GM12891 (cell line): Measurements from ENCODE around the gene MYO1D.
A peak's percentile ranks its signal among the peaks of the same experiment; 100 is the strongest.

Experiments
- DNase-seq: peaks from one replicate; pipeline ENCODE4 v3.0.0; 2011; ENCODE audit warnings: low spot score; ENCODE audit not compliant: insufficient read length
- FAIRE-seq: peaks from 2 replicates; lab custom pipeline; 2011; peaks lifted over from hg19 to GRCh38; lab: Jason Lieb, UNC
- PAX5 ChIP-seq: IDR thresholded peaks from 2 replicates; pipeline ENCODE4 v1.6.1; 2011; ENCODE audit warnings: low read length, moderate library complexity, mild to moderate bottlenecking; ENCODE audit not compliant: insufficient read depth, severe bottlenecking
- POLR2A ChIP-seq: IDR thresholded peaks from 2 replicates; pipeline ENCODE4 v1.6.1; 2011; ENCODE audit warnings: low read depth, low read length, control low read depth
- POLR2AphosphoS5 ChIP-seq: IDR thresholded peaks from 2 replicates; pipeline ENCODE4 v1.6.1; 2011; ENCODE audit warnings: low read depth, low read length, control low read depth
- POU2F2 ChIP-seq: IDR thresholded peaks from 2 replicates; pipeline ENCODE4 v1.6.1; 2011; ENCODE audit warnings: low read depth, mild to moderate bottlenecking, control low read depth, low read length, moderate library complexity
- SPI1 ChIP-seq: IDR thresholded peaks from 2 replicates; pipeline ENCODE4 v1.6.1; 2011; ENCODE audit warnings: low read depth, low read length, control low read depth
- TAF1 ChIP-seq: IDR thresholded peaks from 2 replicates; pipeline ENCODE4 v1.6.1; 2011; ENCODE audit warnings: low read depth, low read length, control low read depth

MYO1D gene

DNA sequence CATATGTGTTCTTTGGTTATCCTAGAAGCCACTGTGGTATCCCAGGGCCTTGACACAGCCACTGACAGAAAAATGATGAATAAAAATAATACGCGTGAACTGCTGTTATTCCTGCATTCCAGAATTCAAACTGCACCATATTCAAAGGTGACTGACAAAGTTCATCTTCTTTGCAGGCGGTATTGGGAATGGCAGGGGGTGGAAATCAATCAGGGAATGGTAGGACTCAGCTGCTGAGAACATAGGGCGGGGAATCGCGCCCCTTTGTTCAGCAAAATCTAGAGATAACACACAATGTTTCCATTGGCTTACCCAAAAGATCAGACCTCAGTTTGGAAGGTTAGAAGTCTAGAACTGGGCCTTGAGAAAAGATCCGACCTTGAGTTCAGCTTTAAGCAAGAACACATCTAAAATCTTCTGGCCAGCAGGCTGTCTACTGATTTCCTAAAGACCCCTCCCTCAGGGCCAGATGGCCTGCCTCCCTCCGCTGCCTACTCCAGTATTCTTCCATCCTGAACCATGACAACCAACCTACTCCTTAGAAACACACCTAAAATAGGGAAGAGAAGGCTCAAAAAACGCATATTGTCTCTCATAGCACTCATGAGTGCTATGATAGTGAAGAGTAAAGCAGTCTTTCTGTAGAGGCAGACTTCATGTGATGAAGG is 356.1 kb downstream of the MYO1D start:
- no peak for FAIRE-seq
- TF ChIP-seq PAX5, result no peak
- no peak for TF ChIP-seq TAF1
- no peak for TF ChIP-seq POLR2A
- TF ChIP-seq POLR2AphosphoS5, result no peak
- TF ChIP-seq POU2F2, result no peak
- TF ChIP-seq SPI1, result no peak
- no peak for DNase-seq

DNA sequence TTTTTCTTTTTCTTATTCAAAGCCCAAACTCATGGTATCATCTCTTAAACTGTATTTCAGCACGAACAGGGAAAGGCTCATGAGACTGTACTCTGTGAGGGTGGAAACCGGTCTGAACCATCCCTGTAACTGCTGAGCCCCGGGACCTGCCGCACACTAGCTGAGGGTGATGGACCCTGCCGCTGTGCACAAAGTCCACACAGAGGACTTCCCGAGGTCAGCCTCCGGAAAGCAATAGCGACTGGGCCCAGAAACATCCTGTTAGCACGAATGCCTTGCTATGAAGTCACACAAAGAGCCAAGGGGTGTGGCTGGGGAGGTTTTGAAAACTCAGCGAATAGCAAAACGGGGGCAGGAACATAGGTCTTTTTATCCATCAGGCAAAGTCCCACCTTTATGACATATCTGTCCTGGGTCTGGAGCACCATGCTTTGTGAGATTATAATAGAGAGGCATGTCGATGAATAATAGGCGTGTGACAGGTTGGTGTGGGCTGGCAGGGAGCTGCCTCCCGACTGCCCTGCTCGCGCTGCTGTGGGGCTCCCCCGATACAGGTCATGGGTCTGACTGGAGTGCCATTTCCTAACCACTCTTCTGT is 356.7 kb downstream of the MYO1D start:
- FAIRE-seq, result peak; percentile 95
- peak; percentile 91 for TF ChIP-seq POLR2A
- no peak for TF ChIP-seq SPI1
- TF ChIP-seq TAF1, result peak; percentile 85
- peak; percentile 59 for TF ChIP-seq POU2F2
- TF ChIP-seq PAX5, result peak; percentile 54
- TF ChIP-seq POLR2AphosphoS5, result peak; percentile 92
- no peak for DNase-seq

DNA sequence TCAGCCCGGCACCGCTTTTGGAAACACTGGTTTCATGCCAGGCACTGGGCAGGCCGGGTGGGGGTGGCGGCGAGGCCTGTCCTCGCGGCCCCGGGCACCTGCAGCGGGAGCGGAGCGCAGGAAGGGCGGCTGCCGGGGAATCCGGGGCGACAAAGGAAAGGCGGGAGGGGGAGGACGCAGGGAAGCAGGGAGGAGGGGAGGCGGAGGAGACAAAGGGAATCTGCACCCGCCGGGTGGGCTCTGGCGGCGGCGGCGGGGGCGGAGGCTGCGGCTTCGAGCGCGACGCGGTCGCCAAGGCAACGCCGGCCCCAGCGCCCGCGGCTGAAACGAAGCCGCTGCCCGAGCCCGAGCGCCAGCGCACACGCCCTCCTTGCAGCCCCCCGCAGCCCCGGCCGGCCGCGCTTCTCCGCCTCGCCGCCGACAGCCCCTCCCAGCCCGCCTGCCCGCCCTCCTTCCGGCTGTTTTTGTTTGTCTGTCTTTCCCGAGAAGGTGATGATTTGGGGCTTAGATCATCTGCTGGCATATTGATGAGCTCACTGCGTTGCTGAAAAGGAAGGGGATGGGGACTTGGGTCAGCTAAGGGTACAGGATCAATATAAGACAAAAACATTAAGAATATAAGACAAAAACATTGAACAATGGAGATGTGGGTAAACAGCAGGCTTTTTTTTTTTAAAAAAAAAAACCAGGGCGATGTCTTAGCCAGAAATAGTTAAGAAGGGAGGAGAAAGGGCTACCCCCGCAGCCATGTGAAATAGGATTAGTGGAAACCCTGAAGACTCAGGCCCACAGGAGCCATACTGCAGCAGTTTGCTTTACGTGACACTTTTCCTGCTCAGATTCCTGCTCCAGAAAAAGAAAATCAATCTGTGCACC is 357.5 kb downstream of the MYO1D start:
- TF ChIP-seq SPI1 (no peak), TAF1 (no peak), POLR2AphosphoS5 (no peak), PAX5 (peak; percentile 31), POLR2A (peak; percentile 26; the same call in 1 of the 2 replicates), POU2F2 (no peak)
- DNase-seq (no peak), FAIRE-seq (peak; percentile 86)

DNA sequence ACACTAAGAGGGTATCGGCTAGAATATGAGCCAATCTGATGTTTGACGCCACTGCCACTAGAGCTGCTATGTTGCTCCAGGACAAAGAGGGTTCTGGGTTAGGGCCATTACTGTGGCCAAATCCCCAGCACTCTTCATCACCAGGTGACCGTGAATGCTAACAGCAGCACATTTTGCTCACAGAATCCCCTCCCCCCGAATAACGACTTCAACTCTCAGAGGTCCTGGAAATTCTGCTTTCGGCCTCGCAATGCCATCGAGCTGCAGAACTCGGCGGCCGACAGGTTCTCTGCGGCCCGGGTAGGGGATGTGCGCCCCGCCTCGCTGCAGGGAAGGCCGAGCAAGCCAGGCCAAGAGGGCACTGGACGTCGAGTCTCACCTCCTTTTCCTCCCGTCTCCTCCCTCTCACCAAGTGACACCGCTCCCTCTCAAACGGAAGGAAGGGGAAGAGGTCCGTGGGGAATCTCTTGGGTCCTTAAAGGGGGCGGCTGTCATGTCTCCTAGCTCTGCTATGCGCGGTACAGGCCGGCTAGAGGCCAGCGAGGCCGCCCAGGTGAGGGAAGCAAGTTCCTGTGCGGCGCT is 358.2 kb downstream of the MYO1D start:
- TF ChIP-seq SPI1 (no peak), POU2F2 (no peak), POLR2A (no peak), POLR2AphosphoS5 (no peak)
- FAIRE-seq (peak; percentile 89), DNase-seq (no peak)

DNA sequence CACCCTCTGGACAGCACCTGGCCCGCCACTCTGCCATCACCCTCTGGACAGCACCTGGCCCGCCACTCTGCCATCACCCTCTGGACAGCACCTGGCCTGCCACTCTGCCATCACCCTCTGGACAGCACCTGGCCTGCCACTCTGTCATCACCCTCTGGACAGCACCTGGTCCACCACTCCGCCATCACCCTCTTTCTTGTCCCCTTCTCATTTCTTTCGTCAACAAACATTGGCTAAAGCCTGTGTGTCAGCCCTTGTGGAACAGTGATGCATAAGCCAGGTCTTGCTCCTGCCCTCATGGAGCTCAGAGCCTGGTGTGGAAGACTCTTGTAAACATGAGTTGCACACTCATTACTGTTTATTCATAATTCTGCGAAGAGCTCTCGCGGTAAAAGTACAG is 358.9 kb downstream of the MYO1D start:
- FAIRE-seq, result peak; percentile 26
- no peak for DNase-seq
- TF ChIP-seq TAF1 (no peak), PAX5 (no peak), POLR2A (no peak)

DNA sequence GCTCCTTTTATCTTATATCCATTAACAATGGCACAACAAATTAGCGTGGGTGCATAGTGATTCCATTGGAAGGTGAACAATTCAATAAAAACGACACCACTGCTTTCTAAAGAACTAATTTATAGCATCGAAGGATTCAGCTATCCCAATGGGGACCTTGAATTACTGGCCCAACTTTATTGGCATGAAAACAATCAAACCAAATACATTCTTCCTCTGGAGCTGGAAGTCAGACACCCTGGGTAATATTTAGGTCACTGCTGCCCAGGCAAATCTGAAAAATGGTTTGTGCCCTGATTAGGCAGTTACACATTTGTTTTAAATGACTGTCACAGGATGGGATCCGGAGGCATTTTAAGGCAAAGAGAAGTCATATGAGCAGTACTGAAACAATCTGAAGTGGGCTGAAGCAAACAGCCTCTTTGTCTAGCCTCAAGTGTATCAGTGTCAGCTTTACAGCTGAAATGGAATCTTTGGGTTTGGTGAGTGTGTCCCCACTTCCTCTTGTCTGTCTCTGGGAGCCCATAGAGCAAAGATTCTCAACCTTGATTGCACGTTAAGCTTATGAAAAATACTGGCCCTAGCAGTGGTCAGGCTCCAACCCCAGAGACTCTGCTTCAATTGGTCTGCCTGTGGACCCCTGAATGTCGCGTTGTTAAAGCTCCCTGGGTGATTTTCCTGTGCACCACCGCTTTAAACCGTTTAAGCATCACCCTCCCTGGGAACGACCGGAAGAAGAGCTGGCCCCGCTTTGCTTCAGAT is 359.8 kb downstream of the MYO1D start:
- peak; percentile 96 for FAIRE-seq
- no peak for DNase-seq
- TF ChIP-seq SPI1 (peak; percentile 94), PAX5 (no peak), POLR2AphosphoS5 (peak; percentile 53; the same call in 1 of the 2 replicates), POLR2A (peak; percentile 45), POU2F2 (no peak), TAF1 (0 out of 2 replicates have a peak, but pooled peaks have one; percentile 28)

DNA sequence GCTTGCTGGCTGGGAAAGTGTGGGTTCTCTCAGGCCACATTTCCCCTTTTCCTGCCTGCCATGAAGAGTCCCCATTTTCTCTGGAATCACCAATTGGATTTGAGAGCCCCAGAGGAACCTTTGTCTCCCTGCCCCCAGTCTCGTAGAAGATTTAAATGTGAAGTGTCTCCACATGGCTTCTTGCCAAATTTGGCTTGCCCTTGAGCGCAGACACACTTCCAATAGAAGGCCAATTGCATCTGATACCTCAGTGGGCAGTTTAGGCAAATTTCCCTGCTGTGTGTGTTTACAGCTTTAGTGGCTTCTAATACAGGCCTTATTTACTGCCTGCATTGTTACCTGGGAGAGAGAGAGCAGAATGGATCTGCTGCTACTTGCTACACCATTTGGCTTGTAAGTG is 360.5 kb downstream of the MYO1D start:
- FAIRE-seq (no peak), DNase-seq (no peak)
- TF ChIP-seq POLR2AphosphoS5 (no peak), POU2F2 (peak; percentile 62)

DNA sequence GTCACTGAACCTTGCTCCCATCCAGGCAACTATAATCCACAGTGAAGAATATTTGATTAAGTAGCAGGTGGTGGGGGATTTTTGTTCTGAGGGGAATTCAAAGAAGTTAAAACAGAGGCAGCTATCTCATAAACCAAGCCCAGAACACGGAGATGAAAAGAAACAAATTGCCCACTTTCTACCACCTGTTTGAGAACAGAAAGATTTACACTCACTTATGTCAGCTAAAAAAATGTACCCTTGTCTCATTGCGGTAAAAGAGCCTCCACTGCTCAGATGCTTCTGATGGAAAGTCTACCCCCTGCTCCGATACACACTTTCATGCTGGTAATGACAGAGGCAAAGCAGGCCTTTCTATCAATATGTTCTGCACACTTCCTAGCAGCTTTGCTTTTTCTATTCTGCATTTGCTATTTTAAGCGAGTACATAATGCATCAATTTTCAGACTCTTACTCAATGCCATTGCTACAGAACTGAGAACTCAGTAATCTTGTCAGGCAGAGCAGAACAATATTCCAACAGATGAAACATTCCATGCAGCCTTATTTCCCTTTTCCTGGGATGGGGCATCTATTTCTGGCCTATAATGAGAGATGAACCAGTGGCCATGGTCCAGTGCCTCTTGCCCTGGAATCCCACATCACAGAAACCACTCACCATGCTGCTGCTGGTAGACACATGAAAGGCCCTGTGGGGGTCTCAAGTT is 361.1 kb downstream of the MYO1D start:
- DNase-seq (no peak), FAIRE-seq (peak; percentile 97)
- TF ChIP-seq SPI1 (peak; percentile 75), POLR2A (0 out of 2 replicates have a peak, but pooled peaks have one; percentile 33), TAF1 (no peak)
